ENCODE data around the gene PCDH9. TPM values are rescaled to one million over a fixed set of nuclear protein-coding genes. Genes with fewer than 3 reads are reported as not detected.

PCDH9 gene
- total RNA-seq, 1 donor from 2014 or later: 10.4 TPM

- Mint-ChIP-seq H3K27me3 (ENCODE audit: low read depth, unreplicated experiment) (no peaks in the 10 kb centered on the region), H3K4me1 (ENCODE audit: low read depth, unreplicated experiment) (peaks cover 6% of the 10 kb centered on the region), H3K4me3 (ENCODE audit: unreplicated experiment) (no peak overlapping the region), H3K36me3 (ENCODE audit: low read depth, unreplicated experiment) (no peaks in the 10 kb centered on the region), H3K9me3 (ENCODE audit: unreplicated experiment) (no peaks in the 10 kb centered on the region), H3K27ac (ENCODE audit: unreplicated experiment) (no peak overlapping the region)
- Histone ChIP-seq H3K4me3 (ENCODE audit: insufficient read depth, low read depth, low read length) (no peak overlapping the region), H3K9ac (ENCODE audit: low read length) (no peak overlapping the region), H4K20me1 (ENCODE audit: insufficient read depth, low read length) (no peaks in the 10 kb centered on the region), H3K36me3 (ENCODE audit: insufficient read depth, low read length) (no peaks in the 10 kb centered on the region), H3K4me1 (ENCODE audit: insufficient read depth, low read length) (no peaks in the 10 kb centered on the region), H3K27me3 (ENCODE audit: insufficient read depth, low read length) (no peaks in the 10 kb centered on the region), H3K9me3 (ENCODE audit: insufficient read depth, low read depth, low read length) (no peaks in the 10 kb centered on the region), H3K79me2 (ENCODE audit: insufficient read depth, low read length) (no peaks in the 10 kb centered on the region), H3K27ac (ENCODE audit: low read depth, low read length) (no peak overlapping the region), H2AFZ (ENCODE audit: low read depth, low read length) (no peak overlapping the region), H3K4me2 (ENCODE audit: low read length) (no peak overlapping the region)
- TF ChIP-seq CTCF (IDR thresholded peaks at IDR 0.05; ENCODE audit: insufficient read depth, low read depth, low read length): no peak
- FAIRE-seq (no peak), DNase-seq (ENCODE audit: low read depth) (no peak)
These were observed 146.6 kb downstream of the PCDH9 start for GRCh38 chr13:67083519-67083918.

DNA sequence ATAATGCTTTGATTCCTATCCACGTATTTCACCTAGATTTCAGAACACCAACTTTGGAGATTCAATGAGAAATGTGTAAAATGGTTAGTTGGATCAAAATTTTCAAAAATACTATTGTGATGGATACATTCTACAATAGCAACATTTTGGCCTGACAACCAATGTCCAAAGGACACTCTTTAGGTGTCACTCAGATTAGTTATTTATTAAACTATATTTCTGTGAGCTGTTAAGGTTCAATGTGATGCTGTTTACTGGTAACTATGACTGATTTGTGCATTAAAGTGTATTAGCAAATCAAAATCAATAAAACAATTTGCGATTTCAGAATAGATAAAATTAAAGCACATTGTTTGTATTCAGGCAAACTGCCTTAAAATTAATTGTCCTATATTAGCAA is 149.8 kb downstream of the PCDH9 start:
- H2AFZ ChIP-seq (ENCODE audit: low read depth, low read length): no peak overlapping the region
- Mint-ChIP-seq H3K36me3 (ENCODE audit: low read depth, unreplicated experiment) (no peaks in the 10 kb centered on the region), H3K4me3 (ENCODE audit: unreplicated experiment) (no peak overlapping the region), H3K27ac (ENCODE audit: unreplicated experiment) (no peak overlapping the region), H3K9me3 (ENCODE audit: unreplicated experiment) (no peaks in the 10 kb centered on the region), H3K27me3 (ENCODE audit: low read depth, unreplicated experiment) (no peaks in the 10 kb centered on the region), H3K4me1 (ENCODE audit: low read depth, unreplicated experiment) (peaks cover 14% of the 10 kb centered on the region)
- no peaks in the 10 kb centered on the region for H4K20me1 ChIP-seq (ENCODE audit: insufficient read depth, low read length)
- FAIRE-seq (no peak), DNase-seq (ENCODE audit: low read depth) (no peak)
- H3K9ac ChIP-seq (ENCODE audit: low read length): no peak overlapping the region
- no peak overlapping the region for H3K27ac ChIP-seq (ENCODE audit: low read depth, low read length)
- H3K79me2 ChIP-seq (ENCODE audit: insufficient read depth, low read length): no peaks in the 10 kb centered on the region
- H3K36me3 ChIP-seq (ENCODE audit: insufficient read depth, low read length): no peaks in the 10 kb centered on the region
- no peaks in the 10 kb centered on the region for H3K27me3 ChIP-seq (ENCODE audit: insufficient read depth, low read length)
- no peak overlapping the region for H3K4me3 ChIP-seq (ENCODE audit: insufficient read depth, low read depth, low read length)
- TF ChIP-seq EZH2 (IDR thresholded peaks at IDR 0.05; ENCODE audit: insufficient read depth, low read length): no peak
- no peaks in the 10 kb centered on the region for H3K9me3 ChIP-seq (ENCODE audit: insufficient read depth, low read depth, low read length)
- no peaks in the 10 kb centered on the region for H3K4me1 ChIP-seq (ENCODE audit: insufficient read depth, low read length)
- H3K4me2 ChIP-seq (ENCODE audit: low read length): no peak overlapping the region

DNA sequence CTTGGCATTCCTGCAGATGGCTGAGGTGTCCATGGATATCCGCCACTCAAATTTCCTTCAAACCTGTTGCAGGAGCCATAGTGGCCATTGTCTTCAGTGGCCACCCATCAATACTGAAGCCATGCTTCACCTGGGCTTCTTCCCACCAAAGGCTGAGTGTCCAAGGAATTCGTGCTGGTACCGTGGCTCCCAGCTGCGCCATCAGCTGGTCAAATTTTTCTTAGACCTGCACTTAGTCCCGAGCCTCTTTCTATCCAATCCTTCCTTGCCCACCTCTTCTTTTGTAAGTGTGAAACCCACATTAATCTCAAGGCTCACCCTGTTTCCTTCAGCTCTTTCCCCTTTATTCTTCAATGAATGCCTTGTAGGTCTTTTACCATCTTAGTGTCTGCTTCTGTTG is 152.1 kb downstream of the PCDH9 start:
- no peaks in the 10 kb centered on the region for H3K4me1 ChIP-seq (ENCODE audit: insufficient read depth, low read length)
- H3K36me3 ChIP-seq (ENCODE audit: insufficient read depth, low read length): no peaks in the 10 kb centered on the region
- H3K4me1 Mint-ChIP-seq (ENCODE audit: low read depth, unreplicated experiment): peaks cover 14% of the 10 kb centered on the region
- H3K4me2 ChIP-seq (ENCODE audit: low read length): no peak overlapping the region
- no peak overlapping the region for H3K27ac Mint-ChIP-seq (ENCODE audit: unreplicated experiment)
- no peaks in the 10 kb centered on the region for H3K27me3 ChIP-seq (ENCODE audit: insufficient read depth, low read length)
- H4K20me1 ChIP-seq (ENCODE audit: insufficient read depth, low read length): no peaks in the 10 kb centered on the region
- no peaks in the 10 kb centered on the region for H3K27me3 Mint-ChIP-seq (ENCODE audit: low read depth, unreplicated experiment)
- FAIRE-seq: no peak
- no peak overlapping the region for H3K27ac ChIP-seq (ENCODE audit: low read depth, low read length)
- DNase-seq (ENCODE audit: low read depth): no peak
- peak overlapping the region; percentile 9 for H2AFZ ChIP-seq (ENCODE audit: low read depth, low read length)
- TF ChIP-seq EZH2 (IDR thresholded peaks at IDR 0.05; ENCODE audit: insufficient read depth, low read length): no peak
- TF ChIP-seq CTCF (IDR thresholded peaks at IDR 0.05; ENCODE audit: insufficient read depth, low read depth, low read length): no peak
- no peaks in the 10 kb centered on the region for H3K79me2 ChIP-seq (ENCODE audit: insufficient read depth, low read length)
- H3K4me3 Mint-ChIP-seq (ENCODE audit: unreplicated experiment): no peak overlapping the region
- H3K4me3 ChIP-seq (ENCODE audit: insufficient read depth, low read depth, low read length): no peak overlapping the region
- no peak overlapping the region for H3K9ac ChIP-seq (ENCODE audit: low read length)
- H3K9me3 ChIP-seq (ENCODE audit: insufficient read depth, low read depth, low read length): no peaks in the 10 kb centered on the region
- no peaks in the 10 kb centered on the region for H3K36me3 Mint-ChIP-seq (ENCODE audit: low read depth, unreplicated experiment)
- H3K9me3 Mint-ChIP-seq (ENCODE audit: unreplicated experiment): no peaks in the 10 kb centered on the region

Measured in astrocyte (in vitro differentiated cells and primary cell).